Hypothalamus (tissue), 51 donors: ENCODE results near the gene ERLEC1.
"Not testable (repeated sequence)": the region's sequence is repeated elsewhere in the genome, so short reads cannot be mapped to it uniquely, and the experiment has no call there.

Experiments used
- DNase-seq, 51 donors: peaks; one replicate each; lab custom pipeline; 2025; lab: John Stamatoyannopoulos, UW

Gene ERLEC1

GRCh38 chr2:53827398-53828175, 40.7 kb downstream of the ERLEC1 start:
- peak in 12 of 51 donors; percentile 7 to 49 (median 30) for DNase-seq

GRCh38 chr2:53828331-53828730, 41.5 kb downstream of the ERLEC1 start:
- no peak for DNase-seq

GRCh38 chr2:53829273-53829979, 42.6 kb downstream of the ERLEC1 start:
- peak in 2 of 51 donors; percentile 3 to 10 for DNase-seq

GRCh38 chr2:53829980-53830290, 43.1 kb downstream of the ERLEC1 start:
- DNase-seq = not testable (repeated sequence)

- DNase-seq = no peak
Measured at GRCh38 chr2:53840580-53840979, 53.7 kb downstream of the ERLEC1 start.

- not testable (repeated sequence) for DNase-seq
Measured at GRCh38 chr2:53841651-53842050, 54.8 kb downstream of the ERLEC1 start.

- DNase-seq = no peak
Measured at GRCh38 chr2:53842891-53843290, 56.0 kb downstream of the ERLEC1 start.

- no peak for DNase-seq
Measured at GRCh38 chr2:53843595-53843994, 56.8 kb downstream of the ERLEC1 start.

- no peak for DNase-seq
Measured at GRCh38 chr2:53848062-53848461, 61.2 kb downstream of the ERLEC1 start.

- DNase-seq = not testable (repeated sequence)
Measured at GRCh38 chr2:53851052-53851757, 64.4 kb downstream of the ERLEC1 start.

- DNase-seq = no peak
Measured at GRCh38 chr2:53852532-53852931, 65.7 kb downstream of the ERLEC1 start.

- peak in 1 of 51 donors; percentile 16 for DNase-seq
Measured at GRCh38 chr2:53854678-53855077, 67.8 kb downstream of the ERLEC1 start.

- DNase-seq = peak in 2 of 51 donors; percentile 6 to 11
Measured at GRCh38 chr2:53856272-53856671, 69.4 kb downstream of the ERLEC1 start.

- peak in 48 of 51 donors; percentile 8 to 83 (median 58) for DNase-seq
Measured at GRCh38 chr2:53859206-53860181, 72.7 kb downstream of the ERLEC1 start, which contains the start of gene GPR75. Gene GPR75 (minus strand): TSS chr2:53859967. CDS start chr2:53854756, 5,211 bp downstream.

- no peak for DNase-seq
Measured at GRCh38 chr2:53861824-53862223, 75.0 kb downstream of the ERLEC1 start.

- no peak for DNase-seq
Measured at GRCh38 chr2:53863538-53864227, 76.8 kb downstream of the ERLEC1 start.

GRCh38 chr2:53865264-53865663, 78.4 kb downstream of the ERLEC1 start:
- no peak for DNase-seq

- no peak for DNase-seq
Measured at GRCh38 chr2:53865962-53866361, 79.1 kb downstream of the ERLEC1 start.

GRCh38 chr2:53867169-53867568, 80.3 kb downstream of the ERLEC1 start:
- no peak for DNase-seq

GRCh38 chr2:53867773-53868172, 80.9 kb downstream of the ERLEC1 start:
- DNase-seq = no peak
